Subcutaneous adipose tissue (tissue), 4 donors: ENCODE measurements around the gene SLC16A5. TPM values are rescaled to one million over a fixed set of nuclear protein-coding genes. Genes with fewer than 3 reads are reported as not detected.

Source experiments
- total RNA-seq, 4 donors: library from RNA; depleted of rRNA; stranded (reverse); fragments of >200 nt; gene quantifications; one replicate each; pipeline ENCODE4 v1.1.0, GENCODE V29; 2016
- TF ChIP-seq, protein P1 (sequence below): fragments of 450-650 bp; IDR thresholded peaks from one replicate; pipeline ENCODE4 v1.5.1; 2016; ENCODE audit warnings: low read depth, mild to moderate bottlenecking, control low read depth, antibody characterized with exemption, moderate library complexity

The SLC16A5 gene
- total RNA-seq, 4 donors from 2014 or later: 11.7 to 30.0 (median 13.2) TPM

DNA sequence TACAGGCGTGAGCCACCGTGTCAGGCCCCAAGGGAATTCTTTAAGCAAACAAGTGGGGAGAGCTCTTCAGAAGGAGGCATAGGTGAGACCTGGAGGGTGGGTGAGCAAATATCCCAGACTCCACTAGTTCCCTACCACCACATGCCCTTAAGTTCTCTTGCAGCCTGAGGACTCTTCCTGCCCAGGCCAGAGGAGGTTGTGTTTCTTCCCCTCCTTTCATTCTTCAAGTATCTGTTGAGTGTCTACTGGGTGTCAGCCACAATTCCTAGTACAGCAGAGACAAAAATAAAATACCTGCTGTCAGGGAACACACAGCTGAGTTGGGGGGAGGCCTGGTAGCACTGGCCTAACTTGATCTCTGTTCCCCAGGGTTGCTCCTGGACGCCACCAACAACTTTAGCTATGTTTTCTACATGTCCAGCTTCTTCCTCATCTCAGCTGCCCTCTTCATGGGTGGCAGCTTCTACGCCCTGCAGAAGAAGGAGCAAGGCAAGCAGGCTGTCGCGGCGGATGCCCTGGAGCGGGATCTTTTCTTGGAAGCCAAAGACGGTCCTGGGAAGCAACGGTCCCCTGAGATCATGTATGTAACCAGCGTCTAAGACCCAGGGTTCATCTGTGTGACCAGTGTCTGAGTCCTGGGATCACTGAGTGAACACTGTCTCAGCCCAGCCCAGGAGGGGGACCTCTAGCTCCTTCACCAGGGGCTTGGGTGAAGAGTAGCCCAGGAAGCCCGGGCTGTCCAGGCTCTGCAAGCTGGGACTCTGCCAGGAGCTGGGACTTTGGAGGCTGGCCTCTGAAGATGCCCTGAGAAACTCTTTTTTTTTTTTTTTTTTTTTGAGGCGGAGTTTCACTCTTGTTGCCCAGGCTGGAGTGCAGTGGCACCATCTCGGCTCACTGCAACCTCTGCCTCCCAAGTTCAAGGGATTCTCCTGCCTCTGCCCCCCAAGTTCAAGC lies 16.1 kb downstream of the SLC16A5 start:
- TF ChIP-seq, protein P1, sequence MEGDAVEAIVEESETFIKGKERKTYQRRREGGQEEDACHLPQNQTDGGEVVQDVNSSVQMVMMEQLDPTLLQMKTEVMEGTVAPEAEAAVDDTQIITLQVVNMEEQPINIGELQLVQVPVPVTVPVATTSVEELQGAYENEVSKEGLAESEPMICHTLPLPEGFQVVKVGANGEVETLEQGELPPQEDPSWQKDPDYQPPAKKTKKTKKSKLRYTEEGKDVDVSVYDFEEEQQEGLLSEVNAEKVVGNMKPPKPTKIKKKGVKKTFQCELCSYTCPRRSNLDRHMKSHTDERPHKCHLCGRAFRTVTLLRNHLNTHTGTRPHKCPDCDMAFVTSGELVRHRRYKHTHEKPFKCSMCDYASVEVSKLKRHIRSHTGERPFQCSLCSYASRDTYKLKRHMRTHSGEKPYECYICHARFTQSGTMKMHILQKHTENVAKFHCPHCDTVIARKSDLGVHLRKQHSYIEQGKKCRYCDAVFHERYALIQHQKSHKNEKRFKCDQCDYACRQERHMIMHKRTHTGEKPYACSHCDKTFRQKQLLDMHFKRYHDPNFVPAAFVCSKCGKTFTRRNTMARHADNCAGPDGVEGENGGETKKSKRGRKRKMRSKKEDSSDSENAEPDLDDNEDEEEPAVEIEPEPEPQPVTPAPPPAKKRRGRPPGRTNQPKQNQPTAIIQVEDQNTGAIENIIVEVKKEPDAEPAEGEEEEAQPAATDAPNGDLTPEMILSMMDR: no peak

DNA sequence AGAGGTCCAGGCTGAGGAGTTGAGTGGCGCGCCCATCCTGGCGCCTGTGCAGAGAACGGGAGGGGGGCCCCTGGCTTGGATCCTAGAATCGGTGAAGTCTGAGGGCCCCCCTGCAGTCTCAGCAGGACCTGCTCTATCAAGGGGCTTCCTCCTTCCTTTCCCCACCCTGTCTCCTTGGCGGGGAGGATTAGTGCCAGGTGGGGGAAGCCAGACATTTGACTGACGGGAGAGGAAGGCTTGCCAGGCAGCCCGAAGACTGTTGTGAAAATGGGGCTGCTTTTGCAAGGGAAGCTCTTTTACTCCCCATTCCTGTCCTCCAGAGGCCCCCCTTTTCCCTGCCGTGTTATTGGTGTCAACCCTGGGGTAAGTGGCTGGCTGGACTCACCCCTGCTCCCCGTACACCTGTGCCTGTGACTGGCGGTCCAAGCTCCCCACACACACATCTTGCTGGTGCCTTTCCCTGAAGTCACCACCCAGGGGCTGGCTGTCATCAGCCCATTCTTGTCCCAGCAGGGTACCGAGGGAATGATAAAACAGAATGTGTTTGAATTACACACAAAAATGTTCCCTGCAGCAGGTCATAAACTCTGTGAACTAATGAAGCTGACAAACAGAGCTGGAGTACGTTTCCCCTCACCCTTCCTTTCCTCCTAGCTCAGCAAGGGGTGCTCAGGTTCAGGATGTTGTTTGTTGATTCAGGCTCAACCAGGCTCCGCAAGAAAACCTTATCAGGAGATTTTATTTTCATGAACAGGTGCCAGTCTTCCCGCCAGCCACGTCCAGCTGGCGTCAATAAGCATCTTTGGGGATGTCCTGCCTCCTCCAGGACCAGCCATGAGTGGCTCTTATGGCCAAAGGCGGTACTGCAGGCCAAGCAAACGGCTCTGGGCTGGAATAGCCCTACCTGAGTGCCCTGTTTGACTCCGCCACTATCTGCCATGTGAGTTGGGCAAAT lies 17.6 kb downstream of the SLC16A5 start:
- TF ChIP-seq, protein P1: no peak

DNA sequence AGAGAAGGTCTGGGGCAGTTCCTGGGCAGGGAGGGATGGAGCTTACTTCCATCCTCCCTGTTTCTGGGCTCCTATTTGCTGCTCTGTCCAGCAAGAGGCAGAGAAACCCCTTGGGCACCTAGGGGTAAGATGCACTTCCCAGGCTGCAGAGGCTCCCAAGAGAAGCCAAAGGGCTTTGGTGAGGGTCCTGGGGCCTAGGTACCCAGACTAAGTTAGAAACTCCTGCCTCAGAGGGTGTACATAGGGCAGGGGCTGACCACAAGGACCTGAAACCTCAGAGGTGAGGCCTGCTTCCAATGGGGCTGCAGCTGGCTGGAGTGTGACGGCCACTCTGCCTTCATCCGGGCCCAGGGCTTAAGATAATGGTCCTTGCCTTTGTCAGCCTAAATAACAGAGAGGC lies 20.4 kb downstream of the SLC16A5 start:
- TF ChIP-seq, protein P1: no peak

DNA sequence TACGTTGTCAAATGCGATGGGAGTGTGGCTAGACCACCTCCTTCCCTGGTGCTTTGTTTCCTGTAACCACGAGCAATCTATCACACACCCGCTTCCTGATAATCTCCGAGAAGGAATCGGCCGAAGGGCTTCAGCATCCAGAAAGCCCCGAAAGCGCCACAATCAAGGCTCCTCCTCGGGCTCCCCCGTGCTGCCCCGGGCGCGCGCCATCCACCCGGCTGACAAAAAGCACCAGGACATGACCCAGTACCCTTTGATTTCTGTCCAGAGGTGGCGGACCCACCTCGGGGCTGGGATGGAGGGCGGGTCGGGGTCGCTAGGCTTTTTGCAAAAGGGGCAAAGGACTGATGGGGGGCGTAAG lies 21.3 kb downstream of the SLC16A5 start:
- TF ChIP-seq, protein P1: no peak

DNA sequence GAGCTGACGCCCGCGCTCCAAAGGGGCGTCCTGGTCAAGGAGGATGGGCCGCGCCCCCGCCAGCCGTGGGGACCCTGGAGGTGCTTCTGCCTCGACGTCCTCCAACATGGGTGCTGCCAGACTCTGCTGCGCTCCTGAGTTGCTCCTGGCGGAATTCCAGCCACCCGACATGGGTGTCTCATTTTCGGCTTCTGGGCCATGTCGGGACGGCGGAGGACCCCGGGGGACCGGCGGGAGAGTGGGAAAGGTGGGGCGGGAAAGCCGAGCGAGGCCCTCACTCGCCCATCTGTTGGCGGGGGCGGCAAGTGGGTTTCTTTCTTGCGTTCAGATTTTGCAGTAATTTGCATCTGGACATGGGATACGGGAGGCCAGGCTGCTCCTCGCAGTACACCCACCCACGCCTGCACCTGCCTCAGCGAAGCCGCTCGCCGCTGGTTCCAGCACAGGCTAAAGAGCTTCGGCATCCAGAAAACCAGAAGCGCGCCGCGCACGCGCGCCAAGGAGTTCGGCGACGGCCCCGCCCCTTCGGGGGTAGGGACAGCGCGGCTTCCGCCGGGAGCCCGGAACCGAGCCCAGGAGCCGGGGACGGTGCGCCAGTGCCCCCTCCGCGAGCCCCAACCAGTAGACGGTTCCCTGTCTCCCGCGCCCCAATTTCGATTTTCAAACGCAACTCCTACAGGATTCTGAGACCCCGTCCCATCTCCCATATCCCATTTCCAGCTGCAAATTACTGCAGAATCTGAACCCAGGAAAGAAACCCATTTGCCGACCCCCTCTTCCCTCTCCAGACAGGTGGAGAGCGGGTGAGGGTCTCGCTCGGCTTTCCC lies 21.9 kb downstream of the SLC16A5 start, which contains the start of gene ARMC7:
TSS of gene ARMC7 (plus strand) at position 563 of the 827 bp plus-strand sequence. CDS start 320 bp downstream, outside the sequence.
- TF ChIP-seq, protein P1: no peak

DNA sequence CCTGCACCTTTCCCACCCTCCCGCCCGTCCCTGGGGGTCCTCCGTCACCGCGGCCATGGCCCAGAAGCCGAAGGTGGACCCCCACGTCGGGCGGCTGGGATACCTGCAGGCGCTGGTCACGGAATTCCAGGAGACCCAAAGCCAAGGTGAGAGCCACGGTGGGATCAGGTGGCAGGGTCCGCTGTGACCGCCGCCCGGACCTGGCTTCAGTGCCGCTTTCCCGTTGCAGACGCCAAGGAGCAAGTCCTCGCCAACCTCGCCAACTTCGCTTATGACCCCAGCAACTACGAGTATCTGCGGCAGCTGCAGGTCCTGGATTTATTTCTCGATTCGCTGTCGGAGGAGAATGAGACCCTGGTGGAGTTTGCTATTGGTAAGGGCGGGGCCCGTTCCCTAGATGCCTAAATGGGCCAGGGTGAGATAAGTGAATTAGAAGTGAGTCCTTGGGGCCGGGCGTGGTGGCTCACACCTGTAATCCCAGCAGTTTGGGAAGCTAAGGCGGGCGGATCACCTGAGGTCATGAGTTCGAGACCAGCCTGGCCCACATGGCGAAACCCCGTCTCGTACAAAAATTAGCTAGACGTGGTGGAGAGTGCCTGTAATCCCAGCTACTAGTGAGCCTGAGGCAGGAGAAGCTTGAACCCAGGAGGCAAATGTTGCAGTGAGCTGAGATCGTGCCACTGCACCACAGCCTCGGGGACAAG lies 22.6 kb downstream of the SLC16A5 start:
- TF ChIP-seq, protein P1: no peak
